ENCODE data around the gene TMEM150A.

- no peak for TF ChIP-seq GATA3 (IDR thresholded peaks at IDR 0.05; ENCODE audit: low read depth, low read length)
- TF ChIP-seq GATA2 (IDR thresholded peaks at IDR 0.05; ENCODE audit: low read depth, low read length): no peak
These were observed 6.5 kb downstream of the TMEM150A start for GRCh38 chr2:85596026-85596333.
